KG1 (cell line): Measurements from ENCODE around the gene CAPN10.
A peak's percentile ranks its signal among the peaks of the same experiment; 100 is the strongest.
"Not testable (repeated sequence)": the region's sequence is repeated elsewhere in the genome, so short reads cannot be mapped to it uniquely, and the experiment has no call there.

Experiments
- DNase-seq: peaks from one replicate; lab custom pipeline; 2025; lab: John Stamatoyannopoulos, UW

CAPN10 gene

DNA sequence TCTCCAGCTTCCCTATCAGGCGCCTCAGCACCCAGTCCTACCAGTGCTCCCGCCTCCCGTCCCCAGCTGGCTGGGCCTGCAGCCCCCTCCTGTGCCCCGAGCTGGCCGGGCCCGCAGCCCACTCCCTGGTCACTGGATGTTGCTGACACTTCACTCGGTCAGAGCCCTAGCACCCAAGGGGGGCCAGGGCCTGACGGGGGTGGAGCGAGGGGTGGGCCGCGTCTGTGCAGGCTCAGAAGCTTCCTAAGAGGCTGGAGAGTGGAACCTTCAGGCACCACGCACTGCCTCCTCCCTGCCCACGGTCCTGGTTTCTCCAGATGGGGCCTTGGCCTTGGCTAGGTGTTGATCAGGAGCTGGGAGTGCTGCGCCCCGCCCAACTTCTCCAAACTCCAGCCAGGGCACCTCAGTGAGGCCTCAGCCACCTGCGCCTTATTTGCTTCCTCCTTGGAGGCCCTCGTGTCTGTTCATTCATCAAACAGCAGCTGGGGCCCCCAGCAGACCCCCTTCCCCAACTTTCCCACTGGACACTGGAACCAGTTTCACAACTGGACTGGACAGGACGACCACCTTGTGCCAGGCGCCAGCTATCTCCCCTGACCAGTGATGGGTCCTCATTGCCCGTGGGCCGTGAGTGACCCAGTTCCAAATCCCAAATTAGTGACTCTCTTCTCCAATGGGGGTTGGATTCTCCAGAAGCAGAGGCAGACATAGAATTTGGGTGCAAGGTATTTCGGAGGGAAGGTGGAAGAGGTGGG, 16.7 kb downstream of the CAPN10 start:
- no peak for DNase-seq

DNA sequence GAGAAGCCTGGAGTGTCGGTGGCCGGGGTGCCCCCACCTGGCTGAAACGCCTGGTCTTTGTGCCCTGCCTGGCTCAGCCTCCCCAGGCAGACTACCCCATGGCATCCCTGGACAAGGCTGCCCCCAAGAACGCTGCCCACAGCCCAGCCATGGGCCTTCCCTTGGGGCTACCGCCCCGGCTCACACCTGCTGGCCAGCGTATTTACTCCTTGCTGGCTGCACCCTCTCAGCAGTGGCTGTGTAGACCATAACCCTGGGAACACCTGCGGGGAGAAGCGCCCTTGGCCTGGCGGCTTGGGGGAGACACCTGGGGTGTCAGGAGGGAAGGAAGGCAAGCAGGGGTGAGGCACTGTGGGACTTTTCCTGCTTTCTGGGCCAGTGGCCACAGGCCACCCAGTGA, 17.3 kb downstream of the CAPN10 start:
- no peak for DNase-seq

DNA sequence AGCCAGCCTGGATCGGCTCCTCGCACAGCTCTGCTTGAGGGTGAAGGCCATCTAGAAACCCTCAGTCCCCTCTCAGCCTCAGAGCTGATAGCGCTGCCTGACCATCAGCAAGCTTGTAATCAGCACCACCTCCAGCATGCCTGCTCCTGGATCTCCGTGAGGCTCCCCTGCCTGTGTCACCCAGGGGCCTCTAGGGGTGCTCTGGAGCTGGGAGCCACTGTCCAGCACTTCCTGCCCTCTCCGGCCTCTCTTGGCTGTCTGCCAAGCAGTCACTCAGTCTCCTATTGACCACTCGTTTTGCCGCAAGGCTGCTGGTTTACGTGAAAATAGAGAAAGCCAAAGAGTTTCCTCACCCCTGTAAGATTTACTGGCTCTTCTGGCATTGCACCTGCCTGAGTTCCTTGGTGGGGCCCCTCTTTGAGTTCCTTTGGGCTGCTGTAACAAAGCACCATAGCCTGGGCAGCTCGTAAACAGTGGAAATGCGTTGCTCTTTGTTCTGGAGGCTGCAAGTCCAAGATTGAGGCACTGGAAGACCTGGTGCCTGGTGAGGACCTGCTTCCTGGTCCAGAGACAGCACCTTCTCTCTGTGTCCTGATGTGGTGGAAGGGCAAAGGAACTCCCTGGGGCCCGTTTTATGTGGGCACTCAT, 17.9 kb downstream of the CAPN10 start:
- no peak for DNase-seq

DNA sequence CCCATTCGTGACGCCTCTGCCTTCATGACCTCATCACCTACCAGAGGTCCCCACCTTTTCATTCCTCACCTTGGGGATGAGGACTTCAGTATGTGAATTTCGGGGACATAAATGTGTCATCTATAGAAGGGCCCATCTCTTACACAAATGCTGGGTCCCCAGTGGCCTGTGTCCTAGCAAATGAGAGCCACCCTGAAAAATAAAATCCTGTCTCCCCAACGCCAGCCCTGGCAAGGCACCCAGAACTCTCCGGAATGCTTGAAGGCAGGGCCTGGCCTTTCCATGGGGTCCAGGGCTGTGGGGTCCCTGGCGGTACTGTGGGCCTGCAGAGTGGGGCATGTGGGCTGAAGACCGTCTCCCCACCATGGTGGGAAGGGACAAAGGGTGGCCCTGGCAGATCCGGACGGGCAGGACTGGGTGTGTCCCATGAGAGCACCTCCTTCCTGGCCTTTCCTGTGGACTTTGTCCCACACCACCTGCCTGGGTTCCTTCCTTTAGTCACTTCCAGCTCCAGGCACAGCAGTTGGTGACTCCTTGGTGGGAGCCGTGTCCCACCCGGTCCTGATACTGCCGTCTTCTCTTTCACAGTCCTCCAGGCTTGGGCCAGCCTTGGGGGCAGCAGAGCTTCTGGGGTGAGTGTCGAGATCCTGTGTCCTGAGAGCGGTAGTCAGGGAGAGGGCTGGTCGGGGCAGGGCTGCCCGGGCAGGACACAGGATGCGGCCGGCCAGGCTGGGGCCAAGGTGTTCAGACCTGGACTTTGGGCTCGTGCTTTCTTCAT, 18.6 kb downstream of the CAPN10 start:
- DNase-seq: no peak

DNA sequence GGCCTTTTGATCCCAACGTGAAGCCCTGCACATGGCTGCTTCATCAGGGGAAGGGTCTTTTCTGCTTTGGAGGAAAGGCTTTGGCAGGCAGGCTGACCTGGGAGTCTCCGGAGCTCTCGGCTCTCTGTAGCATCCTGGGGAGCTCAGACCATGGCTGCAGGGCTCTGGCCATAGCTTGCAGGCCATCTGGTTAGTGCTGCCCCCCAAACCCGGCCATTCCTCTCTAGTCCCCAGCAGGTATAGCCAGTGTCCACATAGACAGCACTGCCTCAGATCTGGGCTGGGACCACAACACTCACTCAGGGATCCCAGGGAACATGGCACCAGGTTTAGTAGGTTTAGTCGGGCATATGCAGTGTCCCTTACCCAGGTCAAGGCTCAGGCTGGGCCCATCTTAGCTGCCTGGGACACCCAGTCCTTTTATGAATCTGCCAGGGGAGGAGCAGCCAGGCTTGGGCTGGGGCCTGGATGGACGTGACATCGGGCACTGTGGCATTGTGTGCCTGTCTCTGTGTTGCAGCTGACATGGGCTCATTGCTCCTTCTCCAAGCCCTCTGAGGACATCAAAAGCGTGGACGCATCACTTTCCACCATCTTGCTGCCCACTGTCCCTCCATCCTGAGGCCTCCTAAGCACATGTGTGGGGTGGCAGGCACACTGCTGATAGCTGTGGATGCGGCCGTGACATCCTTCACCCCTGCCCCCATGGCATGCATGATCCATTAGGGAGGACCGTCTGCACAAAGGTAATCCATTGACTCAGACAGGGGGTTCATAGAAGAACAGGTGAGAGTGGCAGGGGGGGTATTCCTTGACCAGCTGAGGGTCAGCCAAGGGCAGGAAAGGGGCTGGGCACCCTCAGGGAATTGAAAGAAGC, 19.6 kb downstream of the CAPN10 start:
- DNase-seq: no peak

DNA sequence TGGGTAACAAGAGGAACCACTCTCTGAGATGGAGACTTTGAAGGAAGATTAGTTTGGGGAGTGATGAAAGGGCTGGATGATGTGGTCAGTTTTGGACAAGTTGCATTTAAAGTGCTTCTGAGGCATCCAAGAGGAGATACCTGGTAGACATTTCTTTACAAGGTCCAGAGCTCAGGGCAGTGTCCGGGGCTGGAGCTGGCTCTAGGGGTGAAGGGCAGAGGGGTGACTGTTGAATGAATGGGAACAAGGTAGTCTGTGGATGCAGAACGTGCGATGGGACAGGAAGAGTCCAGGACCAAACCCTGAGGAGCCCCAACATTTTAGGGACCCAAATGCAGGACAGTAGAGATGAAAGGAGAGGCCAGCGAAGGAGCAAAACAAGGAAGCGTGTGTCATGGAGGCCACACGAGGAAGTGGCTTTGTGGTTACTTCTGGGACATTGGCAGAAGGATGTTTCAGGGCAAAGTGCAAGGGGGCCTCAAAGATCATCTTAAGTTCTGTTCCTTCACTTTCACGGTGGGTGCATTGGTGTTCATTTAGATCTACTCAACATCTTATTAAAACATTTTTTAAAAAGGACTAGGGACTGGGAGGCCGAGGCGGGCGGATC, 25.2 kb downstream of the CAPN10 start:
- no peak for DNase-seq

DNA sequence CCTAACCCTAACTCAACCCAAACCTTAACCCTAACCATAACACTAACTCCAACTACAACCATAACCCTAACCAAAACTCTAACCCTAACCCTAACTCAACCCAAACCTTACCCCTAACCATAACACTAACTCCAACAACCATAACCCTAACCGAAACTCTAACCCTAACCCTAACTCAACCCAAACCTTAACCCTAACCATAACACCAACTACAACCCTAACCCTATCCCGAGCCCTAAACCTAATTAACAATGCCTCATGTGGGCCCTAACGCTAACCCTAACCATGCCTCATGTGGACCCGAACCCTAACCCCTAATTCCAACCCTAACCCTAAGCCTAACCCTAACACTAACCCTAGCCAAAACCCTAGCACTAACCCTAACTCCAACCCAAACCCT, 27.2 kb downstream of the CAPN10 start:
- DNase-seq: no peak

DNA sequence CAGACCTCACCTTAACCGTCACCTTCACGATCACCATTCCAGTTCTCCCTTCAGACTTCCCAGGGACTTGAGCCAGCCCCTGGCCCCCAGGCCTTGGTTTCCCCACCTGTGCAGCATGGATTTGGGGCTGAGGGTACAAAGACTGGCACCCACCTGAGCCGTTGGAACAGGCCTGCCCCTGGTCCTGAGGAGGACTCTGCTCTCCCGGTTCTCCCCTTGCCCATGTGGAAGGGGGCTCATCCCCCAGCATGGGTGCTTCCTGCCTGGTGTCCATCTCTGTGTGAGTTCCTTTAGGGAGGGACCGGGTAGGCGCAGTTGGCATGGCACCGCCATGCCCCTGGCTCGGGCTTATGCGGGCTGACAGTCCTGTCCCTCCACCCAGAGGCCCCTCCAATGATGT, 27.9 kb downstream of the CAPN10 start:
- DNase-seq: no peak

DNA sequence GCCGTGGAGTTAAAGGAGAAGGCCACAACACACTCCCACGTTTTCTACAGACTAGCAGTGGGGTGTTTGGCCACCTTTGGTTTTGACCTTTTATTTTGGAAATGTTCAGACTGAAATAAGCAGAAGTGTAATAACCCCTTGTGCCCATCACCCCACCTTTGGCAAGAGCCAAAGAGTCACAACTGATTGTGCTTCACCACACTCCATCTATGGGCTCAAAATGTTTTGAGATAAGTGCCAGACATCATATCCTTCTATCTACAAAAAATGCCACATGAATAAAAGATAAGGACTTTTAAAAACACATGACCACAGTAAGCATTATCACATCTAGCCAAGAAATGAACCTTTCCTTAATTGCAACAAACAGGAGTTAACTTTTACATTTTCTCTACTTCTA, 28.9 kb downstream of the CAPN10 start:
- DNase-seq: no peak

DNA sequence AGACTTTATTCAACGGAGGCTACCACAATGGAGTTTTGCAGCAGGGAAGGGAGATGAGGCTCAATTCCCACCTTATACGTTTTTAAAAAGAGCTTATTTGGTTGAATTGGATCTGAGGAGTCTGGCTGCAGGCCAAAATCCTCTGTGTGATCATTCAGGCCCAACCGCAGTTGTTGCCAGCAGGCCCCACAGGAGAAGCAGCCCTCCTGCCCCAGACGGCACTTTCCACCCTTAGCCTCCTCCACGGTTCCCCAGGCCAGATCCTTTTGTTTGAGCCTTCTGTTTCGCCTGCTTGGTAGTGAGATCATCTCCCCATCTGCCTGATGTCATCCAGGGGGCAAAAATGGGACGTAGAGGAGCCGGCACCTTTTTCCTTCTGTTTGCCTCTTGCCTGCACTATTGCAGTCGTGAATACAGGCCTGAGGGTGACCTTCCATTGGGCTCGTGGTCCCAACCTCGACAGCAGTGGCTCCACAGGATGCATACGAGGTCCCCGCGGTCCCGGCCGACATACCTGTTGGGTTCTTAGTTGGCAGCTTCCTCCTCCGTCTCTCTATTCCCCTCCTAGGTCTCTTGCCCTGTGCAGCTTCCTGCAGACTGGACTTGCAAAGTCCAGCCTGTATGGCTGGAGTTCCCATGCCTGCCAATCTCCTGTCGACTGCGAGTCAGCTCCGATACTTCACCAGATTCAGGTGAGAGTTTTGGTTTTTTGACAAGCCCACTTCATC, 29.4 kb downstream of the CAPN10 start:
- DNase-seq: no peak

DNA sequence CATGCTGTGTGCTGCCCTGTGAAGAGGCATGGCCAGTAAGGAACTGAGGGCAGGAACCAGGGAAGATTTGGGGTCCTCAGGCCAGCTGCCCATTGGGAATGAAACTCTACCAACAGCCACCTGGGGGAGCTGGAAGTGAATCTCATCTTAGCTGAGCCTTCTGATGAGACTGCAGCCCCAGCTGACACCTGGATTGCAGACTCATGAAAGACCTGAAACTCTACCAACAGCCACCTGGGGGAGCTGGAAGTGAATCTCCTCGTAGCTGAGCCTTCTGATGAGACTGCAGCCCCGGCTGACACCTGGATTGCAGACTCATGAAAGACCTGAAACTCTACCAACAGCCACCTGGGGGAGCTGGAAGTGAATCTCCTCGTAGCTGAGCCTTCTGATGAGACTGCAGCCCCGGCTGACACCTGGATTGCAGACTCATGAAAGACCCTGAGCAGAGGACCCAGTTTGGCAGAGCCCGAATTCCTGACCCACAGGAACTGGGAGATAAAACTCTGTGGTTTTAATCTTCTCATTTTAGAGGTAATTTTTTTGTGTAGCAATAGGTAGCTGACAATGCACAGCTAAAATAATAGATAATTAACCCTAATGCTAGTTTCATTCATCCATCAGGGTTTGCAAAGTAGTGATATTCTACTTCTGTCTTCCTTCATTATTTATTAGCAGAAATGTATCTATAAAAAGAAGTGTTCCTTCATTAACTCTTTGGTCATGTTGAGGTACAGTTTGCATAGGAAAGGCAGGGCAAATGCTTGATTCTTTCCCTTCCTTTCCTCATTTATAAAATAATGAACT, 30.5 kb downstream of the CAPN10 start:
- DNase-seq: not testable (repeated sequence)

DNA sequence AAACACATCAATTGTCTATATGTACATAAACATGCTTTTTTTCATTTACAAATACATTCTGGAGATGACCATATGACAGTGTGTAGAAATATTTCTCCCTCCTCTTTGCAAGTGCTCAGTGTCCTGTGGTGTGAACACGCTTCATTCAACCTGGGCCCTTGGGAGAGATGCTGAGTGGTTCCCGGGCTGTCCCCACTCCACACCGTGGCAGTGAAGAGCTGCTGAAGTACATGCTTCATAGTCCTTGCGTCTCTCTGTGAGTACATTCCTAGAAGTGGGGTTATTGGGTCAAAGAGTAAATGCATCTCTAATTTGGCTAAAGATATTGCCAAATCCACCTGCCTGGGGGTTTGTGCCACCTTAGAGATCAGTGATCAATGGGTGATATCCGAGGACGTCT, 32.2 kb downstream of the CAPN10 start:
- no peak for DNase-seq

DNA sequence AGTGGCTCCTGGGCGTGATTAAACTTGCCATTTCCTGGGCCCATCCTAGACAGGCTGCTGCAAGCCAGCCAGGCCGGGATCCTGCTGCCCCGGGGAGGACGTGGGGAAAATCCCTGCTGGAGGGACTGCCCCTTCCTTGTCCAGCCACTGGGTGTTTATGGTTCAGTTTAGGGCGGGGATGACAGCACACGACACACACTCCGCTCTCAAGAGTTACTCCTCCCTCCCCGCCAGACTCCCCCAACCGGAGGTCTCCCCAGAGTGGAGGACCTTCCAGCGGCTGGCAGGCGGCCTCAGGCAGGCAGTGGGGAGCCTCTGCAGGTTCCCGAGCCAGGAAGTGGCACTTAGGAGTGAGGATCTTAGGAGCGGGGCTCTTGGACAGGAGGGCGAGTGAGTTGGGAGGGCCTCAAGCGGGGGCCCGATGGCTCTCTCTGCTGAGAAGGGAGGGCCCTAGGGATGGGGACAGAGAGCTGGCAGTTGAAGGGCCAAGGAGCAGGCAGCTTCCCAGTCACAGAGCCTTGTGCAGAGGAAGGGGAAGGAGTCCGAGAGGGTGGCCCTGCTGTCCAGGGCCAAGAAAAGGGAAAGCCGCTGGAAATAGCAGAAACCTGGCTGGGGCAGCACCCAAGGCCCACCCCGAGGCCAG, 33.1 kb downstream of the CAPN10 start:
- no peak for DNase-seq

DNA sequence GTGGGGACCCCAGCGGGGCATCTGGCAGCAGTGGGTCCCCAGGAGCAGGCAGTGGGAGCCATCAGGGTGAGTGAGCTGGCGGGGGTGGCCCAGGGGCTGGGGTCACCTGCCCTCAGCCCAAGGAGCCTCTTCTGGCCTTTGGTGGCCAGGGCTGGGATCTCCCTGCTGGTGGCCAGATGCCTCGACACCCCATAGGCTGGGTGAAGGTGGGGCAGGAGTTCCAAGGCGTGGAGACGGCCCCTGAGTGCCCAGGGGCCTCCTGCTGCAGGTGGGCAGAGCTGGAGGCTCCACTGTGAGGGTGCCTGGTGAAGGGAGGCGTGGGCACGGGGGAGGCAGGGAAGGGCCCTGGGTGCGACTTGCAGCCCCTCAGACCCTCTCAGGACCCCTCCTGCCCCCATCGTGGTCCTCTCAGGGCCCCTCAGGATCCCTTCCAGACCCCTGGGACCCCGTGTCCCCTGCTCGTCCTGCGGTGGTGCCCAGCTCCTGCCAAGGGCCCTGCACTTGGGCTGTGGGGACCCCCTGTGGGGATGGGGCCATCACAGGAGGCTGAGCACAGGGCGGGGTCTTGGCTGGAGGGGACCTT, 33.7 kb downstream of the CAPN10 start:
- DNase-seq: no peak

DNA sequence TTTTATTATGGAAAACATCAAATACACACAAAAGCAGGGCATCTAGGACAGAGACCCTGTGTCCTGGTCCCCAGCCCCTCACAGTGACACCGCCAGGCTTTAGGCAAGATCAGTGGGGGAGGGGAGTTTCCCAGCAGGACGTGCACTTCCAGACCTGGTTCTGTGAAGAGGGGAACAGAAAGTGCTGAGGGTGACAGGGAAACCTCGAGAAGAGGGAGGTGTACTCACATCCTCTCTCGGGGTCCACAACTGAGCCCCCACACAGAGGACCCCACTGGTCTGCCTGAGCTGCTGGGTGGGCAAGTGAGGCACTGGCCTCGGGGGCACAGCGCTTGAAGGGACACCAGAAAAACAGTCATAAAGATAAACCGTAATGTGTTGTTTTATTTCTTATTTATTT, 34.3 kb downstream of the CAPN10 start:
- DNase-seq: no peak

DNA sequence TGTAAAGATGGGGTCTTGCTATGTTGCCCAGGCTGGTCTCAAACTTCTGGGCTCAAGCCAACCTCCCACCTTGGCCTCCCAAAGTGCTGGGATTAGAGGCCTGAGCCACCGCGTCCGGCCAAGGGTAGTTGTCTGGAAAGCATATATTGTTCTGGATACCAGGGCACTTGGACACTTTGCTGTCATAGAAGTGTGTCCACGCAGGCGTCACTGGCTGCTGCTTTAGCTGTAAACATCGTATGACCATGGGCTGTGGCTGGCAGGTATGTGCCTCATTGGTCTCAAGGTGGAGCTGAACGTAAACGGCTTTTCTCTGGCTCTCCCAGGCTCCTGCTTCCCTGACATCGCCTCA, 35.5 kb downstream of the CAPN10 start:
- no peak for DNase-seq

DNA sequence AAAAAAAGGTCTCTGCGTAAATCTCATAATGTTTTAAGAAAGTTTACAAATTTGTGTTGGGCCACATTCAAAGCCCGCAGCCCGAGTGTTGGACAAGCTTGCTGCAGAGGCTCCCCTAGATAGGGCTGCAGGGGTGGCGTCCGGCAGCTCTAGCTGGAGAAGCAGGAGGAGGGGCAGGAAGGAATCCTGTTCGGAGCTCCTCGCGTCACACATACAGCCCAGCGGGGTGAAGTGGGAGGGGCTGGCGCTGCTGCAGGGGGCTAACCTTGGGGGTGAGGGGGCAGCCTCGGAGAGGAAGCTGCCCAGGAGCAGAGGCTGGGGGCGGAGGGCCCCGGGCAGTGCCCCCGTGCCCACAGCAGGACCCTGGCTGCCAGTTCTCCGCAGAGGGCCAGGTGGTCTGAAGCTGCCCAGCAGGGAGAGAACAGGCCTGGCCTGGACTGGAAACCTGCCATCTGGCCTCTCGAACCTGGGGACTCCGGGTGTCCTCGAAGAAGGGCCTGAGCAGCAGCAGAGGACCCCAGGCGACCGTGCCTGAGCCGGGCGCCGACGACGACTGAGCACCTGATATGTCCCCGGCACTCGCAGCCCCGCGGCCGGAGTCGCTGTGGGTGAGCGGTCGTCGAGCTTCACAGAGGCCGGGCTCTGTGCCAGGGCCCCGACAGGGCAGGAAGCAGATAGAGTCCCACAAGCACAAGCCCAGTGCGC, 36.1 kb downstream of the CAPN10 start:
- DNase-seq: peak; percentile 72

DNA sequence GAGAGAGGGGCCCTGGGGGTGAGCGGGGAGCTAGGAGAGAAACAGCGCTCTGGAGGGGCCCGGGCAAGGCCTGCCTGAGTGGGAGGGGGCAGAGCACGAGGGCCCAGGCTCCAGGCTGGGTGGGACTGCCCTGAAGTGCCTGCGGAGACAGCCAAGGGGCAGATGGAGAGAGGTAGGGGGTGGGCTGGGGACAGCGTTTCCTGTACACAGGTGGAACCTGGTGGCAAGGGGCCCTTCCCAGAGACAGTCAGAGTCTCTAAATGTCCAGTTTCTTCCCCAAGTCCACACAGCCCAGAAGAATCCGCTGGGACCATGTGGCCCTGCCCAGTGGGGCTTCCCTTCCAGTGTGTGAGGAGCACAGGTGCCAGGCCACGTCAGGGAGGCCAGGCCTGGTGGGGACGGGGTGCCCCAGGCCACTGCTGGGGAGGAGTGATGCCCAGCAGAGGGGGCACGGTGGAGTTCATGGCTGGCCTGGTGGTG, 37.0 kb downstream of the CAPN10 start:
- DNase-seq: peak; percentile 22
